Measurements from ENCODE around the gene NTSR2.

Gene NTSR2

GRCh38 chr2:11647834-11648600, 22.0 kb downstream of the NTSR2 start:
- H3K4me3 ChIP-seq (ENCODE audit: low read depth, low read length) = no peak overlapping the region
- TF ChIP-seq, protein P1, sequence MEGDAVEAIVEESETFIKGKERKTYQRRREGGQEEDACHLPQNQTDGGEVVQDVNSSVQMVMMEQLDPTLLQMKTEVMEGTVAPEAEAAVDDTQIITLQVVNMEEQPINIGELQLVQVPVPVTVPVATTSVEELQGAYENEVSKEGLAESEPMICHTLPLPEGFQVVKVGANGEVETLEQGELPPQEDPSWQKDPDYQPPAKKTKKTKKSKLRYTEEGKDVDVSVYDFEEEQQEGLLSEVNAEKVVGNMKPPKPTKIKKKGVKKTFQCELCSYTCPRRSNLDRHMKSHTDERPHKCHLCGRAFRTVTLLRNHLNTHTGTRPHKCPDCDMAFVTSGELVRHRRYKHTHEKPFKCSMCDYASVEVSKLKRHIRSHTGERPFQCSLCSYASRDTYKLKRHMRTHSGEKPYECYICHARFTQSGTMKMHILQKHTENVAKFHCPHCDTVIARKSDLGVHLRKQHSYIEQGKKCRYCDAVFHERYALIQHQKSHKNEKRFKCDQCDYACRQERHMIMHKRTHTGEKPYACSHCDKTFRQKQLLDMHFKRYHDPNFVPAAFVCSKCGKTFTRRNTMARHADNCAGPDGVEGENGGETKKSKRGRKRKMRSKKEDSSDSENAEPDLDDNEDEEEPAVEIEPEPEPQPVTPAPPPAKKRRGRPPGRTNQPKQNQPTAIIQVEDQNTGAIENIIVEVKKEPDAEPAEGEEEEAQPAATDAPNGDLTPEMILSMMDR (IDR thresholded peaks at IDR 0.05; ENCODE audit: low read depth, low read length, missing control alignments) = no peak
- DNase-seq (ENCODE audit: low read depth) = no peak

- no peak overlapping the region for H3K4me3 ChIP-seq (ENCODE audit: low read depth, low read length)
- TF ChIP-seq, protein P1 (IDR thresholded peaks at IDR 0.05; ENCODE audit: low read depth, low read length, missing control alignments) = no peak
Observed at GRCh38 chr2:11646530-11646929, 23.5 kb downstream of the NTSR2 start.

DNA sequence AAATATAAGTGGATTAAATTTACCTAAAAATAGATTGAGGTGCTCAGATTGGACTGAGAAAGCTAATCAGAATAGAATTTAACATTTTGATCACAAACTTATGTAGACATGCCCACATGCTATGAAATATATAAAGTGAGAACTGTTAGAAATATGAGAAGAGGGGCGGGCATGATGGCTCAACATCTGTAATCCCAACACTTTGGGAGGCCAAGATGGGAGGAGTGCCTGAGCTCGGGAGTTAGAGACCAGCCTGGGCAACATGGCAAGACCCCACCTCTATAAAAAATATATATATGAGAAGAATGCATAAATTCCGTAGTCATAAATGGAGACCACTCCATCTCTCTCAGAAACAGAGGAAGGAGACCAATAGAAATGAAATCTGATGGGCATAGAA, 25.7 kb downstream of the NTSR2 start:
- H3K4me3 ChIP-seq (ENCODE audit: low read depth, low read length) = no peak overlapping the region
- no peak for DNase-seq (ENCODE audit: low read depth)
- TF ChIP-seq, protein P1 (IDR thresholded peaks at IDR 0.05; ENCODE audit: low read depth, low read length, missing control alignments) = no peak

More at GRCh38 chr2:11646530-11646929, 23.5 kb downstream of the NTSR2 start:
- DNase-seq (ENCODE audit: low read depth) = no peak

DNA sequence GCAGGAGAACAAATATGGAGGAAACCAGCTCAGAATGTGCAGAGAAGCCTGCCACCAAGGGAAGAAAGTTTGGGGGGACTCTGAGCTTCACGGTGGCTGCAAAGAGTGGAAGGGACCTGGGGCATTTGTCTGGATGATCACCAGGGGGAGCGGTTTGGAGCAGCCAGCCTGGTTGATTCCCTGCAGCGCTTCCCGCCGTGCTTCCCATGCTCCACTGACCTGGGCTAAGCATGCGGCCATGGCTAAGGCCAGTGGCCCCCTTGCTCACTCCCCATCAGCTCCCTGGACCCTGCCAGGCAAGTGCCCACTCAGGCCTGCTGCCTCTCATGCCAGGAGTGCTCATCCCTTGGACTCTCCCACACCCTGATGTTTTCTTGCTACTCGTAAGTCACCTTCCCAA, 27.0 kb downstream of the NTSR2 start:
- TF ChIP-seq, protein P1 (IDR thresholded peaks at IDR 0.05; ENCODE audit: low read depth, low read length, missing control alignments) = no peak
- H3K4me3 ChIP-seq (ENCODE audit: low read depth, low read length) = no peak overlapping the region
- no peak for DNase-seq (ENCODE audit: low read depth)

- TF ChIP-seq, protein P1 (IDR thresholded peaks at IDR 0.05; ENCODE audit: low read depth, low read length, missing control alignments) = no peak
- H3K4me3 ChIP-seq (ENCODE audit: low read depth, low read length) = no peak overlapping the region
- DNase-seq (ENCODE audit: low read depth) = no peak
Observed at GRCh38 chr2:11640132-11640531, 29.9 kb downstream of the NTSR2 start.

DNA sequence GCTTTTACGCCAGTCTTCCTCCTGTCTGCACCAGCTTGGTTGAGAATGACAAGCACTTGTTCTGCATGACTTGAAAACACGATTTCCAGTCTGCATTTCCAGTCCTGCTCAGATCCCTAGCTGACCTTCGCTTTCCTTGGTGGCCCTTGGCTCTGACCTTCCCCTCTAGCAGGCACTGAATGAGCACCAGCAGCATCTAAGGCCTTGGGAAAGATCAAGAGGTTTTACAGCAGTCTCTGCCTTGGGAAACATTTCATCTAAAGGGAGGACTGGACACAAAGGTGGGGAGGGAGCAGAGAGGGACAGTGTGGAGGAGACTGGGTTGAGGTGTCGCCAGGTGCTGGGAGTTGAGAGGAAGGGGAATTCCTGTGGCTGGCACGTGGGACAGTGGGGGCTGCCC, 30.5 kb downstream of the NTSR2 start:
- H3K4me3 ChIP-seq (ENCODE audit: low read depth, low read length) = no peak overlapping the region
- TF ChIP-seq, protein P1 (IDR thresholded peaks at IDR 0.05; ENCODE audit: low read depth, low read length, missing control alignments) = no peak
- DNase-seq (ENCODE audit: low read depth) = no peak

GRCh38 chr2:11637546-11637945, 32.4 kb downstream of the NTSR2 start:
- no peak for DNase-seq (ENCODE audit: low read depth)
- TF ChIP-seq, protein P1 (IDR thresholded peaks at IDR 0.05; ENCODE audit: low read depth, low read length, missing control alignments) = no peak
- H3K4me3 ChIP-seq (ENCODE audit: low read depth, low read length) = no peak overlapping the region
